K562 (cell line): ENCODE measurements around the gene SPATA6. TPM values are rescaled to one million over a fixed set of nuclear protein-coding genes. Genes with fewer than 3 reads are reported as not detected.

Experiments
- ATAC-seq: fragments of 200-7000 bp; cut with Tn5 transposase; 3 replicates; pipeline ENCODE4 v1.9.1; 2020; ENCODE audit warnings: moderate library complexity
- BruUV-seq: library from RNA; stranded (reverse); fragments of 400-500 nt; replicated peaks from 2 replicates; lab custom pipeline; 2021; lab: Mats Ljungman, UMichigan
- CTCF ChIA-PET: fragments of 300-600 bp; formaldehyde crosslinking; extraction: SDS; loops from one replicate; lab custom pipeline; 2021; ENCODE audit warnings: low intra/inter-chr PET ratio; lab: Yijun Ruan, JAX
- POLR2A ChIA-PET: fragments of 300-600, 350-650 bp; sonication (Branson Sonifier 250); formaldehyde crosslinking; extraction: SDS; loops from one replicate; lab custom pipeline; 2021; ENCODE audit warnings: antibody characterized with exemption, inconsistent platforms; lab: Yijun Ruan, JAX
- DNase-seq, 4 experiments: peaks; one replicate each; pipeline versions ENCODE4 v3.0.0 to v3.0.0-alpha.2; 2011 to 2018; ENCODE audit warnings: low spot score in 3 of 4, mixed read lengths in 3 of 4; ENCODE audit errors: extremely low read depth in 1 of 4
- FAIRE-seq: peaks from 2 replicates; lab custom pipeline; 2011; peaks lifted over from hg19 to GRCh38; lab: Jason Lieb, UNC
- H2AFZ ChIP-seq: 2 replicates; pipeline ENCODE4 v1.6.0; 2011; ENCODE audit warnings: low read depth, low read length, control low read depth, inconsistent platforms
- H3K27ac ChIP-seq: fragments of 200-600 bp; 3 replicates; pipeline ENCODE4 v1.8.0; 2011; ENCODE audit warnings: low read depth, mild to moderate bottlenecking, control low read depth, inconsistent platforms, low read length, moderate library complexity, mixed read lengths; ENCODE audit errors: extremely low read depth
- H3K27me3 ChIP-seq, 2 experiments: fragments of 300-600 bp in 1 of 2; 2 replicates in 1 of 2; 3 replicates in 1 of 2; pipeline versions ENCODE4 v1.6.0 to v1.8.0; 2011; ENCODE audit warnings: inconsistent platforms in 2 of 2, low read length in 2 of 2, mild to moderate bottlenecking in 1 of 2, mixed read lengths in 1 of 2, moderate library complexity in 1 of 2; ENCODE audit not compliant: control insufficient read depth in 2 of 2, insufficient read depth in 2 of 2
- H3K36me3 ChIP-seq: fragments of 300-600 bp; 3 replicates; pipeline ENCODE4 v1.8.0; 2011; ENCODE audit warnings: mild to moderate bottlenecking, low read length, inconsistent platforms; ENCODE audit not compliant: control insufficient read depth, insufficient read depth
- H3K4me1 ChIP-seq, 2 experiments: fragments of 200-600 bp in 1 of 2; replicated peaks in 1 of 2; 2 replicates in 1 of 2; 3 replicates in 1 of 2; pipeline versions ENCODE4 v1.5.1 to v1.8.0; 2011; ENCODE audit warnings: inconsistent platforms in 2 of 2, low read length in 2 of 2, mild to moderate bottlenecking in 1 of 2, mixed read lengths in 1 of 2, moderate library complexity in 1 of 2; ENCODE audit not compliant: control insufficient read depth in 2 of 2, insufficient read depth in 2 of 2
- H3K4me2 ChIP-seq: 2 replicates; pipeline ENCODE4 v1.6.1; 2011; ENCODE audit warnings: low read length, control low read depth, inconsistent platforms, mixed read lengths; ENCODE audit not compliant: insufficient read depth
- H3K4me3 ChIP-seq: fragments of 200-600 bp; sonication (generic), shearing (Covaris generic); 2 replicates; pipeline ENCODE4 v1.5.1; 2016; ENCODE audit warnings: control low read depth, inconsistent platforms
- H3K79me2 ChIP-seq: fragments of 200-600 bp; 3 replicates; pipeline ENCODE4 v1.8.0; 2011; ENCODE audit warnings: low read length, inconsistent platforms; ENCODE audit not compliant: control insufficient read depth, insufficient read depth
- H3K9ac ChIP-seq, 2 experiments: 2 replicates each; pipeline versions ENCODE4 v1.6.0 to v1.6.1; 2011; ENCODE audit warnings: low read depth in 2 of 2, low read length in 2 of 2, control low read depth in 1 of 2, inconsistent platforms in 1 of 2, mild to moderate bottlenecking in 1 of 2, mixed read lengths in 1 of 2; ENCODE audit not compliant: insufficient read depth in 1 of 2
- H3K9me1 ChIP-seq: one replicate; pipeline ENCODE4 v1.6.0; 2011; ENCODE audit warnings: inconsistent platforms, mild to moderate bottlenecking, low read length, moderate library complexity; ENCODE audit not compliant: control insufficient read depth, insufficient read depth
- H3K9me3 ChIP-seq: replicated peaks from 2 replicates; pipeline ENCODE4 v1.5.1; 2011; ENCODE audit warnings: low read depth, low read length, inconsistent platforms; ENCODE audit not compliant: control insufficient read depth, insufficient read depth
- H4K20me1 ChIP-seq: replicated peaks from 2 replicates; pipeline ENCODE4 v1.6.1; 2011; ENCODE audit warnings: low read length, inconsistent platforms, mixed read lengths; ENCODE audit not compliant: control insufficient read depth, insufficient read depth
- ARNT ChIP-seq, 2 experiments: fragments of 450-650 bp; IDR thresholded peaks; 2 replicates each; pipeline ENCODE4 v1.6.1; 2016; ENCODE audit warnings: mild to moderate bottlenecking in 1 of 2
- ATF7 ChIP-seq: fragments of 450-650 bp; IDR thresholded peaks from 2 replicates; pipeline ENCODE4 v1.7.1; 2014; ENCODE audit warnings: mild to moderate bottlenecking, moderate library complexity
- BRD4 ChIP-seq: fragments of 200-600 bp; sonication (generic); IDR thresholded peaks from 2 replicates; pipeline ENCODE4 v1.6.1; 2017; ENCODE audit warnings: inconsistent platforms
- E2F4 ChIP-seq: sonication (generic); formaldehyde crosslinking; IDR thresholded peaks from 2 replicates; pipeline ENCODE4 v1.8.0; 2022; ENCODE audit warnings: mild to moderate bottlenecking, low read depth, missing genetic modification reagents
- FOXJ2 ChIP-seq: fragments of 200-800 bp; sonication (Bioruptor generic); IDR thresholded peaks from 2 replicates; pipeline ENCODE4 v1.6.1; 2016; ENCODE audit warnings: missing genetic modification characterization, missing compliant biosample characterization
- FUS ChIP-seq: fragments of 200-400 bp; formaldehyde crosslinking; optimal IDR thresholded peaks from 2 replicates; pipeline ENCODE3; 2017; ENCODE audit warnings: low read depth, low read length
- GATAD2B ChIP-seq: fragments of 450-650 bp; IDR thresholded peaks from 2 replicates; pipeline ENCODE4 v1.6.1; 2017; ENCODE audit warnings: mild to moderate bottlenecking, borderline replicate concordance
- HMGN3 ChIP-seq: IDR thresholded peaks from 2 replicates; pipeline ENCODE4 v1.6.1; 2011; ENCODE audit warnings: borderline replicate concordance, low read depth, mild to moderate bottlenecking, mixed read lengths, low read length; ENCODE audit not compliant: insufficient read length; ENCODE audit errors: extremely low read depth
- NCOA1 ChIP-seq: fragments of 450-650 bp; IDR thresholded peaks from 2 replicates; pipeline ENCODE4 v1.6.1; 2016; ENCODE audit warnings: low read depth
- RBM34 ChIP-seq: fragments of 200-400 bp; formaldehyde crosslinking; IDR thresholded peaks from 2 replicates; pipeline ENCODE4 v1.6.1; 2018; ENCODE audit warnings: low read length, borderline replicate concordance; ENCODE audit not compliant: insufficient read depth
- SAFB ChIP-seq: fragments of 200-400 bp; formaldehyde crosslinking; IDR thresholded peaks from 2 replicates; pipeline ENCODE4 v1.6.1; 2017; ENCODE audit warnings: low read depth, low read length, borderline replicate concordance
- SMARCC2 ChIP-seq: fragments of 450-650 bp; IDR thresholded peaks from 2 replicates; pipeline ENCODE4 v1.6.1; 2017; ENCODE audit warnings: antibody characterized with exemption, moderate library complexity, mild to moderate bottlenecking, low read depth
- ZBTB1 ChIP-seq: sonication (generic); formaldehyde crosslinking; IDR thresholded peaks from 2 replicates; pipeline ENCODE4 v1.8.1; 2023; ENCODE audit warnings: missing genetic modification reagents, low read depth, mild to moderate bottlenecking, borderline replicate concordance
- ZNF140 ChIP-seq: fragments of 250-450 bp; sonication (Bioruptor Pico); IDR thresholded peaks from 2 replicates; pipeline ENCODE4 v1.8.0; 2021; ENCODE audit warnings: moderate library complexity, mild to moderate bottlenecking, inconsistent platforms
- ZNF212 ChIP-seq: fragments of 450-650 bp; formaldehyde crosslinking; IDR thresholded peaks from 2 replicates; pipeline ENCODE4 v1.4.0; 2020; ENCODE audit warnings: mild to moderate bottlenecking
- ZNF408 ChIP-seq: fragments of 250-450 bp; sonication (Bioruptor Pico); IDR thresholded peaks from 2 replicates; pipeline ENCODE4 v1.4.0; 2020; ENCODE audit warnings: low read depth, mild to moderate bottlenecking, moderate library complexity
- ZNF778 ChIP-seq: fragments of 450-650 bp; formaldehyde crosslinking; IDR thresholded peaks from 2 replicates; pipeline ENCODE4 v1.4.0; 2020; ENCODE audit warnings: mild to moderate bottlenecking, moderate library complexity
- WGBS: fragments of 100-300 bp; shearing (Covaris generic); methylation state at CpG from one replicate; pipeline ENCODE4 v1.1.6; 2016; ENCODE audit warnings: low coverage, mixed read lengths; ENCODE audit not compliant: insufficient coverage; ENCODE audit errors: missing lambda C conversion rate; 5-methylcytosine and 5-hydroxymethylcytosine counted together
- in situ Hi-C: fragments of 300-500 bp; cut with MboI; formaldehyde crosslinking; loops from 4 replicates; pipeline ENCODE4 v1.15.0; 2018; ENCODE audit warnings: inconsistent platforms, mixed read lengths
- intact Hi-C: fragments of 100-400 bp; cut with micrococcal nuclease; formaldehyde crosslinking; loops from 2 replicates; pipeline ENCODE4 v1.14.2; 2022
- polyA plus RNA-seq, 8 experiments: library from polyadenylated mRNA; depleted of rRNA in 4 of 8; stranded (reverse) in 5 of 8; unstranded in 3 of 8; fragments of >200 nt; fragmentation: Nextera tagmentation in 2 of 8; fragmentation: Illumina TruSeq in 1 of 8; extraction: Ambion mirVana in 2 of 8; extraction: Trizol in 1 of 8; gene quantifications; 2 replicates each; pipeline versions ENCODE4 v1.2.1 to v1.2.3, GENCODE V29; 2011 to 2014; ENCODE audit warnings: inconsistent platforms in 1 of 8, missing spikeins in 1 of 8
- total RNA-seq, 7 experiments: library from RNA; depleted of rRNA in 6 of 7; stranded (reverse); fragments of >200 nt in 6 of 7; fragmentation: Illumina TruSeq in 2 of 7; extraction: Trizol in 2 of 7; gene quantifications; 2 replicates each; pipeline versions ENCODE4 v1.2.1 to v1.2.3, GENCODE V29; 2011 to 2021; ENCODE audit warnings: low replicate concordance in 1 of 7
- TF ChIP-seq, protein P1 (sequence below): fragments of 250-450 bp; sonication (Bioruptor Pico); IDR thresholded peaks from 2 replicates; pipeline ENCODE4 v1.5.0; 2022; ENCODE audit warnings: mild to moderate bottlenecking
- TF ChIP-seq, protein P2 (sequence below): fragments of 450-650 bp; formaldehyde crosslinking; IDR thresholded peaks from 2 replicates; pipeline ENCODE4 v1.4.0; 2022; ENCODE audit warnings: missing genetic modification characterization

SPATA6 gene
- total and polyA plus RNA-seq, 9 of the 15 experiments (the other 6 are each of a cell fraction or from before 2014, with no cell fraction given) = 0.01 to 0.91 (median 0.18) TPM

DNA sequence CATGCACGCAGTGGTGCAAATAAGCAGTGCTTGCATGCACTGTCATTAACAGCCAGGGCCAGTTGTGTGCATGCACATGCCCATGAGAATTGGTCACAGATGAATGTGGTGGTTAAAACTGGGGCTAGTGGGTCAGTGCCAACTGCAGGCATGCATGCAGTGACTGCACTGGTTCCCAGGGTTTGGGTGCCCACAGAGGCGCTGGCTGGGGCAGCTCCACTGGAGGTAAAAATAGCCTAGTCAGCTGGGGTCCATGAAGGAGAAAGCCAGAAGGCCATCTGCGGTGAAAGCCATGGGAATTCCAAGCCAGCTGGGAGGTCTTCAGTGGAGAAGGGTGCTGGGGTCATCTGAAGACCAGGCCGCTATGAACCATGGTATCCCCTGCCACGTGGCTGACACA, 179.3 kb downstream of the SPATA6 start (continued):
- no peak for TF ChIP-seq GATAD2B

DNA sequence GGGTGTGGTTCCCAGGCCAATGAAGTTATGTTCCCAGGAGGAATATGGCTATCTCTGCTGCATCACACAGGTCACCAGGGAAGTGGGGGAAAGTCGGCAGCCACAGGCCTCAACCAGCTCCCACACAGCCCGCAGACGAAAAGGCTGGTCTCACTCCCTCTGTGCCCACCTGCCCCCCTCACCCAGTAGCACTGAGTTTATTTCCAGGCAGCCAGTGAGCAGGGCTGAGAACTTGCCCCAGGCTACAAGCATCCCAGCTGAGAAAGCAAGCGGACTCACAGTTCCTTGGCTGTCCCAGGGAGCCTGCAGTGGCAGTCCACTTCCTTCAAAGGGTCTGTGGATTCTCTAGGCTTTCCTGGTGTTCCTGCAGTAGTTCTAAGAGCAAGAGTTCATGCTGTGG, 180.6 kb downstream of the SPATA6 start:
- H3K9me3 ChIP-seq = no peaks in the 10 kb centered on the region; the same call in 1 of the 2 replicates
- no peak overlapping the region for H3K4me3 ChIP-seq
- H2AFZ ChIP-seq = no peak overlapping the region
- 4% methylated on average over 4 of the region's 4 CpGs for WGBS
- H3K9ac ChIP-seq = no peak overlapping the region
- intact Hi-C loops = no loop called here
- no peak overlapping the region for H3K27ac ChIP-seq
- no peaks in the 10 kb centered on the region for H3K79me2 ChIP-seq
- H3K4me2 ChIP-seq = no peak overlapping the region
- TF ChIP-seq ZBTB1 (CRISPR knock-in tag) (no peak), ZNF408 (CRISPR knock-in tag) (no peak), ZNF212 (CRISPR knock-in tag) (no peak), NCOA1 (no peak), ZNF778 (CRISPR knock-in tag) (no peak), BRD4 (no peak), ARNT (IDR thresholded peaks at IDR 0.05) (no peak), ZNF140 (no peak), HMGN3 (no peak), SMARCC2 (no peak), E2F4 (CRISPR knock-in tag) (no peak), ATF7 (no peak), RBM34 (no peak), FOXJ2 (tag) (no peak), SAFB (no peak), FUS (no peak)
- TF ChIP-seq, protein P1, sequence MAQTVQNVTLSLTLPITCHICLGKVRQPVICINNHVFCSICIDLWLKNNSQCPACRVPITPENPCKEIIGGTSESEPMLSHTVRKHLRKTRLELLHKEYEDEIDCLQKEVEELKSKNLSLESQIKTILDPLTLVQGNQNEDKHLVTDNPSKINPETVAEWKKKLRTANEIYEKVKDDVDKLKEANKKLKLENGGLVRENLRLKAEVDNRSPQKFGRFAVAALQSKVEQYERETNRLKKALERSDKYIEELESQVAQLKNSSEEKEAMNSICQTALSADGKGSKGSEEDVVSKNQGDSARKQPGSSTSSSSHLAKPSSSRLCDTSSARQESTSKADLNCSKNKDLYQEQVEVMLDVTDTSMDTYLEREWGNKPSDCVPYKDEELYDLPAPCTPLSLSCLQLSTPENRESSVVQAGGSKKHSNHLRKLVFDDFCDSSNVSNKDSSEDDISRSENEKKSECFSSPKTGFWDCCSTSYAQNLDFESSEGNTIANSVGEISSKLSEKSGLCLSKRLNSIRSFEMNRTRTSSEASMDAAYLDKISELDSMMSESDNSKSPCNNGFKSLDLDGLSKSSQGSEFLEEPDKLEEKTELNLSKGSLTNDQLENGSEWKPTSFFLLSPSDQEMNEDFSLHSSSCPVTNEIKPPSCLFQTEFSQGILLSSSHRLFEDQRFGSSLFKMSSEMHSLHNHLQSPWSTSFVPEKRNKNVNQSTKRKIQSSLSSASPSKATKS (CRISPR knock-in tag) = no peak
- TF ChIP-seq, protein P2, sequence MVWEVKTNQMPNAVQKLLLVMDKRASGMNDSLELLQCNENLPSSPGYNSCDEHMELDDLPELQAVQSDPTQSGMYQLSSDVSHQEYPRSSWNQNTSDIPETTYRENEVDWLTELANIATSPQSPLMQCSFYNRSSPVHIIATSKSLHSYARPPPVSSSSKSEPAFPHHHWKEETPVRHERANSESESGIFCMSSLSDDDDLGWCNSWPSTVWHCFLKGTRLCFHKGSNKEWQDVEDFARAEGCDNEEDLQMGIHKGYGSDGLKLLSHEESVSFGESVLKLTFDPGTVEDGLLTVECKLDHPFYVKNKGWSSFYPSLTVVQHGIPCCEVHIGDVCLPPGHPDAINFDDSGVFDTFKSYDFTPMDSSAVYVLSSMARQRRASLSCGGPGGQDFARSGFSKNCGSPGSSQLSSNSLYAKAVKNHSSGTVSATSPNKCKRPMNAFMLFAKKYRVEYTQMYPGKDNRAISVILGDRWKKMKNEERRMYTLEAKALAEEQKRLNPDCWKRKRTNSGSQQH (CRISPR knock-in tag) = no peak
- TF ChIP-seq, all 486 proteins: peak for 0
- POLR2A ChIA-PET = no interaction called here
- FAIRE-seq (no peak), DNase-seq (no peak), ATAC-seq (no peak)
- Histone ChIP-seq H3K36me3 (no peaks in the 10 kb centered on the region), H3K4me1 (no peaks in the 10 kb centered on the region), H3K27me3 (no peaks in the 10 kb centered on the region), H3K9me1 (no peaks in the 10 kb centered on the region), H4K20me1 (no peaks in the 10 kb centered on the region)
- CTCF ChIA-PET = no interaction called here
- in situ Hi-C loops = no loop called here
- no TSS peak for BruUV-seq
